A172 (cell line): ENCODE data around the gene DAGLA. TPM values are rescaled to one million over a fixed set of nuclear protein-coding genes. Genes with fewer than 3 reads are reported as not detected.

Experiments used
- total RNA-seq: library from RNA; depleted of rRNA; stranded (reverse); fragments of >200 nt; shearing (Covaris generic); gene quantifications from 2 replicates; pipeline ENCODE4 v1.2.3, GENCODE V29; 2014; rRNA removed

The DAGLA gene
- total RNA-seq, 1 experiment from 2014 or later: 0.09 TPM

Other genes starting within 250 kb of the DAGLA start
- gene LRRC10B, start 171.6 kb upstream of the DAGLA start, total RNA-seq: not detected in 2 replicates
- gene SYT7, start 99.3 kb upstream of the DAGLA start, total RNA-seq: 0.12 and 0.26 TPM in 2 replicates
- gene MYRF, start 72.2 kb downstream of the DAGLA start, total RNA-seq: 0.98 and 1.4 TPM in 2 replicates
- 78.1 and 115 TPM in 2 replicates for gene TMEM258, start 112.2 kb downstream of the DAGLA start, total RNA-seq
- gene FEN1, start 112.5 kb downstream of the DAGLA start, total RNA-seq: 131 and 139 TPM in 2 replicates
- gene FADS1, start 136.6 kb downstream of the DAGLA start, total RNA-seq: 55.3 and 84.2 TPM in 2 replicates
- 151 and 340 TPM in 2 replicates for gene FADS2, start 147.9 kb downstream of the DAGLA start, total RNA-seq
- 139 and 190 TPM in 2 replicates for gene FADS3, start 211.2 kb downstream of the DAGLA start, total RNA-seq
- gene RAB3IL1, start 237.2 kb downstream of the DAGLA start, total RNA-seq: 2.4 and 8.5 TPM in 2 replicates